HL-60/S4 (cell line): Measurements from ENCODE around the gene MTFP1.
"Not testable (repeated sequence)": the region's sequence is repeated elsewhere in the genome, so short reads cannot be mapped to it uniquely, and the experiment has no call there.

Experiments
- in situ Hi-C: fragments of 300-500 bp; cut with MboI; formaldehyde crosslinking; loops from 2 replicates; pipeline ENCODE4 v1.14.3; 2022; ENCODE audit warnings: low sequenced_read_pairs

MTFP1 gene

DNA sequence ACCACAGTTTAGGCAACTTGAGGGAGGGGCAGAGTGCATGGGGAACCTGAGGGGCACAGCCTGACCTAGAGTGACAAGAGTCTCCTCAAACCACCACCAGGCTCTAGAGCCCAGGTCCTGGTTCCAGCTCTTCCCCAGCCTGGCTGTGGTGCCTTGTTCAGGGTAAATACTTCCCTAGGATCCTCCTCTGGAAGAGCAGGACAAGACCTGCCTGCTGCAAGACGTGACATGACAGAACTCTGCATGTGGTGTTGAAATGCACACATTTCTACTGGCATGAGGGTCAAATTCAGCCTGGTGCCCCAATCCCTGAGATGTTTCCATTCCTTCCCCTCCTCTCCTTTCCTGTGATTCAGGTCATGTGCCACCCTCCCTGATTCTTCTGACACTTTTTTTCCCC, 25.4 kb upstream of the MTFP1 start:
- in situ Hi-C loops = no loop called here

GRCh38 chr22:30401024-30401423, 24.5 kb upstream of the MTFP1 start:
- in situ Hi-C loops = not testable (repeated sequence)

- in situ Hi-C loops = no loop called here
Observed at GRCh38 chr22:30402028-30402765, 23.4 kb upstream of the MTFP1 start.

GRCh38 chr22:30402766-30403104, 22.8 kb upstream of the MTFP1 start:
- in situ Hi-C loops = not testable (repeated sequence)

- in situ Hi-C loops = no loop called here
Observed at GRCh38 chr22:30404307-30404706, 21.3 kb upstream of the MTFP1 start.

- in situ Hi-C loops = no loop called here
Observed at GRCh38 chr22:30405731-30406130, 19.8 kb upstream of the MTFP1 start.

GRCh38 chr22:30406400-30406799, 19.2 kb upstream of the MTFP1 start:
- in situ Hi-C loops = no loop called here

- in situ Hi-C loops = no loop called here
Observed at GRCh38 chr22:30408388-30409102, 17.0 kb upstream of the MTFP1 start.

- in situ Hi-C loops = no loop called here
Observed at GRCh38 chr22:30411780-30412179, 13.8 kb upstream of the MTFP1 start.

- in situ Hi-C loops = no loop called here
Observed at GRCh38 chr22:30413001-30413400, 12.6 kb upstream of the MTFP1 start.

DNA sequence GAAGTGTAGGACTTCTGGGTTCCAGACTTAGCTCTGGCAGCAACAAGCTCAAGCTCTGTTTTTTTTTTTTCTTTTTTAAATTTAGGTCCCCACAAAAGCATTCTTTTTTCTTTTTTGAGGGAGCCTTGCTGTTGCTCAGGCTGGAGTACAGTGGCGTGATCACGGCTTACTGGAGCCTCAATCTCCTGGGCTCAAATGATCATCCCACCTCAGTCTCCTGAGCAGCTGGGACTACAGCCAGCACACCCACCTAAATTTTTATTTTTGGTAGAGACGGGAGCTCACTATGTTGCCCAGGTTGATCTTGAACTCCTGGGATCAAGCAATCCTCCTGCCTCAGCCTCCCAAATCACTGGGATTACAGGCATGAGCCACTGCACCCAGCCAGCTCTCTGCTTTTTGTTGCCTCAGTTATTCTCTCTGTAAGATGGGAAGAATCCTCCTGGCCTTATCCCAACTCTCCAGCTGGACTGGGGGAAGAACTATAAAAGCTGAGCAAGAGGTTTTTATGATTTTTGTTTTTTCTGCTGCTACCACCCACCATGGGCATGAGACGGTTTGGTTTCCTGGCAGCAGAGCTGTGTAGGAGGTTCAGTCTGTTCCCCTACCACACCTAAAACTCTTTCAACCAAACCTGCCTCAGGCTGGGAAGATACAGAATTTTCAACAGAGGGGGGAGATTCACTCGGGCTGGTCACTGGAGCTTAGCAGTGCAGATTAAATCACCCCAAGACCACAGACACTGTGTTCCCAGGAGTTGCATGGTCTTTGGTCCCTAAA, 11.6 kb upstream of the MTFP1 start:
- in situ Hi-C loops = no loop called here

- in situ Hi-C loops = no loop called here
Observed at GRCh38 chr22:30414525-30415047, 11.0 kb upstream of the MTFP1 start.

DNA sequence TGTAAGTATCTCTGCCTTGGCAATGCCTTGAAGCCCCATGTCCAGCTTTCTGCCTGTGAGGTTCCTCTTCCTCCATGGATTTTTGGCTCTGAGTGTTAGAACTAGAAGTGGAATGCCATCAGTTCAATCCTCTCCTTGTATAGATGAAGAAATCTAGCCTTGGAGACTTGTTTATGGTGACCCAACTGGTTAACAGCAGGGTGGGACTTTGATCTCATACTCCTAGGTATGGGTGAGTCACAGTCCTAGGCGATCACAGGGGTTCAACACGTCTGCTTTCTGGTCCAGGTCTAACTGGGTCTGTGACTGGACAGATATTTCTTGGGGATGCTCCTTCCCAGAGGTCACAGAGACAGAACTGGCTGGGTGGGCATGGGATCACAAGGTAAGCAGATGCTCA, 9.2 kb upstream of the MTFP1 start:
- in situ Hi-C loops = no loop called here

DNA sequence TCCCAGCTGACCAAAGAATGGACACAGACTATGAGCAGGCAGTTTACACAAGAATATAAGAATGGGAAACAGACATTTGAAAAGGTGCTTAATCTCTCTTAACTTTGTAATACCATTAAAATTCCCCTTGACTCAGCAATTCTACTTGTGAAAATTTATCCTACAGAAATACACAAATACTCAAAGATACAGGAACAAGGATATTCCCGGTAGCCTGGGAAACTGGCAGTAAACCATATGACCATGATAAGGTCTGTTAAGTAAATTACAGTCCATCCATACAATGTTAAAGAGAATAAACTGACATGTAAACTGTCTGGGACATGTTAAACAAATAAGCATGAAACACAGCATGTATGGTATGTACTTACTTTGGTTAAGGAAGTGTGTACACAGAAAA, 8.7 kb upstream of the MTFP1 start:
- in situ Hi-C loops = no loop called here

DNA sequence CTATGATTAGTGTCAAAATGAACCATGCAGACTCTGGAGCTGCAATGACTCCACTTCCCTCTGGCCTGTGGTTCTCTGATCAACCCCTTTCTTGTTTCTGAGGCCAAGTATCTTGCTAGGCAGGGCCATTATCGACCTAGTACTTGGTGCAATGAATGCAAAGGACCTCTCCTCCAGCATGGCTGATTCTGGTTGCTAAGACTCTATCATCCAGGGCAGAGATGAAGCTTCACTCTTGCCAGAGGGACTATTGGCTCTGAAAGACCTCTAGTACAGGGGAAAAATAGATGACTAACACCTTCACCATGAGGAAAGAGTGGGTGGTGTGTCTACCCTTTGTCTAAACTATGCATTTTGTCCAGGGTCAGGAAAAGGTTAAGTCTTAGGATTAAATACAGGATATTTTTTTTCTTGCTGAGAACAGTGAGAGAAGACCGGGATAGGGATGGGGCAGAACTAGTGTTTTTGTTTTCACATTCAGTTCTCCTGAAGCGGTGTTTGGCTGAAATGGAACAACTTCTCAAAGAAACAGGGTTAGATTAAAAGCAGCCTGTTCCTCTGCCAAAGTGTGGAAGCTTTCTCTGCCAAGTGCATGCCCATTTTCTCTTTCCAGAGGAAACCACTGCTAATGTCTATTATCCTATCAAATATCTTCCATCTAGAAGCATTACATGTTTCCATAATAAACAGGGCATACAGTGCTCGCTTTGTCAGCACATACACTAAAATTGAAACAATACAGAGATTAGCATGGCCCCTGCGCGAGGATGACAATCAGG, 5.0 kb upstream of the MTFP1 start:
- in situ Hi-C loops = no loop called here

DNA sequence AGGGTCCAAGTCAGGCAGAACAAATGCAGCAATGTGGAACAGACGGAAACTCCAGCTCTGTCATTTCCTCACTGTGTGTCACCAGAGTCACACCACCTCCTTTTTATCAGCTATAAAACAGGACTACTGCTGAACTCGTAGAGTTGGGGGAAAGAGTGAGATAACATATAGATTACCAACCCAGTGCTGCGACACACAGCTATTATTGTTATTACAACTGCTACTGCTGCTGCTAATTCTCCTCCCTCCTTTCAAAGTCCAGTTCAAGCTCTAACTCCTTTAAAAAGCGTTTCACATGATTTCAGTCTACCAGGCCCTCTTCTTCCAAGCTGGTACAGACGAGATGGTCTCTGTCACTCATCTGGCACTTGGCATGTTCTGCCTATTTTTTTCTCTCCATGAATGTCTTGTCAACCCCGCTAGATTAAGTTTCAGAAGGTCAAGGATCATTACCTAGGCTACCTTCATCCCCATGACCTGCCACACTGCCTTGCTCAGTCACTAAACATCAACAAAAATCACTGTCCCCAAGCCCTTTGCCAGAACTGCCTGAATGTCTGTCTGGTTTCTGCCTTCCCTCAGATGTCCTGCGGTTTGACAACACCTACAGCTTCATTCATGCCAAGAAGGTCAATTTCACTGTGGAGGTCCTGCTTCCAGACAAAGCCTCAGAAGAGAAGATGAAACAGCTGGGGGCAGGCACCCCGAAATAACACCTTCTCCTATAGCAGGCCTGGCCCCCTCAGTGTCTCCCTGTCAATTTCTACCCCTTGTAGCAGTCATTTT, 3.7 kb upstream of the MTFP1 start:
- in situ Hi-C loops = no loop called here

- in situ Hi-C loops = no loop called here
Observed at GRCh38 chr22:30422481-30423300, 2.9 kb upstream of the MTFP1 start.

- in situ Hi-C loops = no loop called here
Observed at GRCh38 chr22:30423301-30423958, 2.1 kb upstream of the MTFP1 start.
